ENCODE data around the gene ZC3H14.

Gene ZC3H14

DNA sequence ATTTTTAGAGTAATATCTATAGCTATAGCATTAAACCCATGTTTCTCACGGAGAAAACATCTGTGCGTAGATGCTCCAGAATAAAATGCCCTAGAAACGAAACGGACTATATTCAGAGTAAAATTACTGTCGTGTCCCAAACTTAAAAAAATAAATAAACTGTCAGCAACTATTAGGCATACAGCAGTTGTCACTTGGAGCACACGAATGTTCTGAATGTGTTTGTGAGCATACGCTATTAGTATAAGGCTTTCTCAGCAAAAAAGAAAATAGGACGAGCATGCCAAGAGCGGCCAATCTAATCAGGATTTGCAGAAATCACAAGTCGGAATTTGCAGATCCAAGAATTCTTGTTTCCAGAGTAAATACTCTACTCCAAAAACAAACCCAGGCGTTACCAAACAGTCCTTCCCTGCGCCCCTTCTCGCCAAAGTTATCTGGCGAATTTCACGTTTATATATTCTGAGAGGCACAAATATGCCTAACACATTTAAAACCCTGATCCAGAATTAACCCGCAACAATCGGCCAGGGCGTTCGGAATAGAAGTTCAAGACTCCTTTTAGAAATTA lies 8.9 kb upstream of the ZC3H14 start:
- FAIRE-seq: no peak

DNA sequence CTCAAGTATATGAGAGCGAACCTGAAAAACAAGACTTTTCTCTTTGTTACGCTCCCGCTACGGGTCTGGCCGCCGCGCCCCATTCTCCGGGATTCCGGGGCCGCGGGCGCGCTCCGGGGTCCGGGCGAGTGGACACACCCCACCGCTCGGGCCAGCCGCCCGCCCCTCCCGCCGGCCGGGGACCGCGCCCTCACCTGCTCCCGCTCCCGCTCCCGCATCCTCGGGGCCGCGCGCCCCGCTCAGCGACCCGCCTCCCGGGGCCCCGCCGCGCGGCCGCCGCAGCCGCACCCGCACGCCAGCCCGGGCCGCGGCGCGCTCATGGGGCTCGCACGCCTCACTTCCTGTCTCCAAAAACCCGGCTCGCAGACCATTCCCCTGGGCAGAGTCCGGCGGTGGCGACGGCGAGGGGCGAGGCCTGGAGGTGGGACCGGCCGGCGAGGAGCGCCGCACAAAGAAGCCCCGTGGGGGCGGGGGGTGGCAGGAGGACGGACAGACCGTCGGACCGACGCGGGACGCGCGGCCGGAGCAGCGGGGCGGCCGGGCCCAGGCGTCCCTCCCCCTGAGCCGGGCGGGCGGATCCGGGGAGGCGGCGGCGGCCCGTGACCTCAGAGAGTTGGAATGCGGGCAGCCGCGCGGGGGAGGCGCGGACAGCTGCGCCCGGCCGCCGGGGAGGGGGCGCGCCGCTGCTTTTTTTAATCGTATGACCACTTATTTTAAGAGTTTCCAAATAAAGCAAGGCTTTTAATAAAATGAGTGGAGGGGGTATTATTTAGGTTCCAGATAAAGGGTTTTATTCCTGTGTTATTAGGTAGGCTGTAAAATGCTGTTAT lies 8.2 kb upstream of the ZC3H14 start, which contains the start of gene PTPN21:
Gene PTPN21 (minus strand): TSS at position 551 of the 830 bp plus-strand sequence. CDS start 4,590 bp downstream, outside the sequence.
- no peak for FAIRE-seq

DNA sequence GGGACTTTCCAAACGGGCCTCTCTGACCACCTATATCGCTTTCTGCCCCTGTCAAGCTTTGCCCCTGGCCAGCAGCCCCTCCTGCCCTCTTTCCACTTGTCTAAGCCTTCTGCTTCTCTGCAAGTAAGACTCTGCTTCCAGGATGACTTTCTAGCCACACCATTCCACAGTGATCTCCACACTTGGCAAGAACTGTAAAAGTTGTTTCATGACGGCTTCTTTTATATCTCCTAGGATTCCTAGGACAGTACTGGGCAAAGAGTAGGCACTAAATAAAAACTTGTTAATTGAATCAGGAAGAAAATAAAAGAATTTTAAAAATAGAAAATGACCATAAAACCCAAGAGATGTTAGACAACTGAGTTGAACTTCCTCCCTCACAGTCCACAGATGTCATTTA lies 6.3 kb upstream of the ZC3H14 start:
- no peak for FAIRE-seq

GRCh38 chr14:88559852-88560251 lies 3.0 kb upstream of the ZC3H14 start:
- no peak for FAIRE-seq

DNA sequence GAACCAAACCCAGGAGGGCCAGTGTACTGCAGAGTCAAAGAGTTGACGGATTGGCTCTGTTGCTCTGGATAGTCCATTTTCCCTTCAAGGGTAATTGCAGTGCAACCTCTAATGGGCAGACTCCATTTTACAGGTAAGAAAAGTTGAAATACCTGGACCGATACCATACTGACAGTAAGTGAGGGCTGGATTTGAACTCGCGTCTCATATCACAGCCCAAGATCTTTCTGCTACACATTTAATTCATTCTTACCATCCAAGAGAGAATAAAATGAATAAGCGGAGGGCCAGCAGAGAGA lies 356 bp upstream of the ZC3H14 start:
- FAIRE-seq: no peak

DNA sequence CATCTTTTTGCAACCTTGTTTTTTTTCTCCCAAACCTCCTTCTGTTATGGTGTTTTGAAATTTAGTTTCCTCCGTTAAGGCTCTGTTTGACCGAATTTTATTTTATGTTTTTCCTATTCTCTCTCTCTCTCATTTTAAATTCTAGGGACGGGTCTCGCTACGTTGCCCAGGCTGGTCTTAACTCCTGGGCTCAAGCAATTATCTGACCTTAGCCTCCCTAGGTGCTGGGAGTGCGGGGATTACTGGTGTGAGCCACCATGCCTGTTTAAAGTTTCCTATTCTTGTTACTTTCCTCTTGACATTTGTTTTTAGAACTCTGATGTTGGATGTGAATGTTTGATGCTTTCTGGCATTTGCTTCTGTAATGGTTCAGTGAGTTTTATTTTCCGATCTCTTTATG lies 1.0 kb downstream of the ZC3H14 start:
- FAIRE-seq: no peak

DNA sequence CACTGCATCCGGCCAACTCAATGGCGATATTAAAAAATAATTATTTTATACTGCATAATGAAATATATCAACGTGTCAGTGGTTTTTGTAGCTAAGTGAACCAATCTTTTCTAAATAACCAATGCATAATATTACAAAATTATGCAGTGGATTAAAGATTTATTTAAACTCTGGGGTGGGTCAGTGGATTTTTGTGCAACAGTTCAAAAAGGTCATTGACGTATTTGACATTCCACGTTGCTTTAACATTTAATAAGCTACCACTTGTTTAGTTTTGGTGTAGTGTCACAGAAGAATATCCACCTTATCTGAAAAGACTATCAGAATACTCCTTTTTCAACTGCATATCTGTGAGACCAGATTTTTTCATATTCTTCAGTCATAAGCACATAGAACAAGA lies 2.6 kb downstream of the ZC3H14 start:
- no peak for FAIRE-seq

DNA sequence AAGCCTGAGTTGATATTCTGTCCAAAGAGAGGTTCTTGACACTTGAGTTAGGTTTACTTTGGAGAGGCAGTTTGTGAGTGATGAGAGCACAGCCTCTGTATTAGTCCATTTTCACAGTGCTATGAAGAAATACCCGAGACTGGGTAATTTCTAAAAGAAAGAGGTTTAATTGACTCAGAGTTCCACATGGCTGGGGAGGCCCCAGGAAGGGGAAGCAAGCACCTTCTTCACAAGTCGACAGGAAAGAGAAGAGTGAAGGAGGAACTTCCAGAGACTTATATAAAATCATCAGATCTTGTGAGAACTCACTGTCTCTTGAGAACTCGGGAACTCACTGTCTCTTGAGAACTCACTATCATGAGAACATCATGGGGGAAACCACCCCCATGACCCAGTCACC lies 5.4 kb downstream of the ZC3H14 start:
- FAIRE-seq: no peak

- no peak for FAIRE-seq
These were observed 9.3 kb downstream of the ZC3H14 start for GRCh38 chr14:88572117-88572516.

DNA sequence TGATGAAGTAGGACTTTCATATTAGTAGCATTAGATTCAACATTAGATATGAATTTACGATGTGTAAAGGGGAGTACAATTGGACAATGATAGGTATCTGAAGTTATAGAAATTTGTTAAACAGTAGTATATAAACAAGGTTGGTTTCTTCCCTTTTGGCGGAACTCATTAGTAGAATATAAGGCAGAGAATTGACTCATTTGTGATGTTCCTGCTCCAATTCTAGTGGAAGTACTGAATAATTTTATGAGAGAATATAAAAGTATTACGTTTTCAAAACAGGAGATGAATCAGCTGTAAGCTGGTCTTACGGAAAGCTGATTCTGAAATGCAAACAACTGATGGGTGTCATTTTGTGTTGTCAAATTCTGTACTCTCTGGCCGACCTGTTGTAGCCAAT lies 13.4 kb downstream of the ZC3H14 start:
- no peak for FAIRE-seq

DNA sequence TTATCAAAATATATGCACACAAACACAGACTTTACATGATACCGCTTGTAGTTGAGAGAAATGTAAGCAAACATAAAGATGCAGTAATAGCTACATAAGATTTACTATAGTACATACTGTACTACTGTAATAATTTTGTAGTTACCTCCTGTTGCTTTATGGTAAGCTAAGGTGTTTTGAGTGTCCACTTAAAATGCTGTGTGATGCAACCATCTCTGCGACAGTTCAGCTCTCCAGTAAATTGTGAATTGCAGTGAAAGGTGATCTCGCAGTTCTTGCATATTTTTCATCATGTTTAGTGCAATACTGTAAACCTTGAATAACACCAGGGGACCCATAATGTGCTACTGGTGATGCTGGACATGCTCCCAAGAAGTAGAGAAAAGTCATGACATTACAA lies 21.6 kb downstream of the ZC3H14 start:
- no peak for FAIRE-seq

- FAIRE-seq: no peak
These were observed 25.2 kb downstream of the ZC3H14 start for GRCh38 chr14:88588081-88588480.

DNA sequence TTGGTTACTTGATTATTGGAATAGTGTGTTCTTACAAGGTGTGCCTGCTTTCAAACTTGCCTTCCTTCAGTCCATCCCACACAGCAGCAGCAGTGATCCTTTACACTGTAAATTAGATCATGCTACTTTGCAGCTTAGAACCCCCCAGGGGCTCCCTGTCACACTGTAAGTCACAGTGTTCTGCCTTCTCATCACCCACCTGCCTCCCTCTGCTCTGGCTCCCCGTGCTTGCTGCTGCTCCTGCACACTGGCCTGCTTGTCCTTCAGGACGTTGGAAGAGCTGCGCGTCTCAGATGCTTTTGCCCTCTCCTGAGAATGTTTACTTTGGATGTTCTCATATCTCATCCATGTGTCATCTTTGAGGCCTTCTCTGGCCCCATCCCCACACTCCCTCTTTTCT lies 27.3 kb downstream of the ZC3H14 start:
- no peak for FAIRE-seq

DNA sequence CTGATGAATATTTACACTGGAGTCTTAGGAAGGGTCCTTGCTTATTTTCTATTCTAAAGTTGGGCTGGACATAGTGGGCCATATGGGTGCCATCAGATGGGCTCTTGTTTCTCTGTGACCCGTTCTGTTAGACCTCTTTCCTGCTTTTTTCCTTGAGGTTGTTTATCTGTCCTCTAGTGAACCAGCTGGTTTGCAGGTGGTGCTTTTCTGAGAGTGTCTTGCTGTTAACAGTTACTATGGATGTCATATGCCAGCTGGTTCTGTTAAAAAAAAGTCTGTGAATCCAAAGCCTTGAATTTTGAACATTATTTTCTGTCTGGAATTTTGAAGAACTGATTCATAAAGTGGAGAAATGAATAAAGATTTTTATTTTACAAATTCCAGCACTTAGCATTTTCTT lies 29.2 kb downstream of the ZC3H14 start:
- no peak for FAIRE-seq

- no peak for FAIRE-seq
These were observed 34.2 kb downstream of the ZC3H14 start for GRCh38 chr14:88597038-88597437.

GRCh38 chr14:88597601-88598000 lies 34.8 kb downstream of the ZC3H14 start:
- no peak for FAIRE-seq

GRCh38 chr14:88598097-88598675 lies 35.3 kb downstream of the ZC3H14 start:
- no peak for FAIRE-seq

DNA sequence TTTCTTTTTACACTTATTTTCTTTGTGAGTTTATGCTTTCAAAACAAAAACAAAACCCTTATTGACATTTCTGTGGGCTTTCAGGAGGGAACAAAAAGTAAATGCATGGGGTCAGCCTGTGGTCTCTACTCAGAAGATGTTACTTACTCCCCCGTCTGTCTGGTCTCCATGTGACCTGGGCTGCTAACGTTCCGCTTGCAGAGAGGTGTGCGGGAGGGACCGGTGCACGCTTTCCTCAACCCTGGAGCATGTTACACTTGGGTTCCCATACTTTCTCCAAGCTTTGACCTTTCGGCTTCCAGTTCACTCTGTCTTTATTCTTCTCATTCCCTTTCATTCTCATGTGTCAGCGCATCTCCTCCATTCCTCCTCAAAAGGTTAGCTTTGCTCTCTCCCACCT lies 36.5 kb downstream of the ZC3H14 start:
- no peak for FAIRE-seq

- FAIRE-seq: no peak
These were observed 37.1 kb downstream of the ZC3H14 start for GRCh38 chr14:88599761-88600439.

GRCh38 chr14:88604212-88604611 lies 41.4 kb downstream of the ZC3H14 start:
- no peak for FAIRE-seq

DNA sequence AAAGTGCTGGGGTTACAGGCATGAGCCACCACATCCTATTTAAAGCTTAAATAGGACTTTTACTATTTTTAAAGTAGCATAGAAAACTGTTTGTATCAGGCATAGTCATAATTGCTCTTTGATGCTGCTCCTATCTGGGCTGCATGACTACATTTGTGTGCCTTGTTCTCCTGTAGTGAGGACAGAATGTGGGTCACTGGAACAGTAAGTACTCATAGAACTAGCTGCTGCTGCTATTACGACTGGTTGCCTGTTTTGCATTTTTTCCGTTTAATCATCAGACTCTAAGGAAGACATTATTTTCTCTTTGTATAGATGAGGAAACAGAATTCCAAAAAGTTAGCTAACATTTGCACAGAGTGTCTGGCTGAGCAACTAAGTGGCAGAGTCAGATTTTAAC lies 42.8 kb downstream of the ZC3H14 start:
- no peak for FAIRE-seq

DNA sequence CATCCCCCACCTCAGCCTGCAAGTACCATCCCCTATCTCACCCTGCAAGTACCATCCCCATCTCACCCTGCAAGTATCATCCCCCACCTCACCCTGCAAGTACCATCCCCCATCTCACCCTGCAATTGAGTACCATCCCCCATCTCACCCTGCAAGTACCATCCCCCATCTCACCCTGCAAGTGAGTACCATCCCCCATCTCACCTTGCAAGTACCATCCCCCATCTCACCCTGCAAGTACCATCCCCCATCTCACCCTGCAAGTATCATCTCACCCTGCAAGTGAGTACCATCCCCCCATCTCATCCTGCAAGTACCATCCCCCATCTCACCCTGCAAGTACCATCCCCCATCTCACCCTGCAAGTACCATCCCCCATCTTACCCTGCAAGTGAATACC lies 45.0 kb downstream of the ZC3H14 start:
- no peak for FAIRE-seq

- no peak for FAIRE-seq
These were observed 49.0 kb downstream of the ZC3H14 start for GRCh38 chr14:88611878-88612277.

GRCh38 chr14:88612981-88613380 lies 50.1 kb downstream of the ZC3H14 start:
- no peak for FAIRE-seq
